Measurements from ENCODE around the gene TXNDC17. TPM values are rescaled to one million over a fixed set of nuclear protein-coding genes. Genes with fewer than 3 reads are reported as not detected.

Gene TXNDC17
- total and polyA plus RNA-seq, 7 donors = 37.3 to 703 (median 152) TPM

DNA sequence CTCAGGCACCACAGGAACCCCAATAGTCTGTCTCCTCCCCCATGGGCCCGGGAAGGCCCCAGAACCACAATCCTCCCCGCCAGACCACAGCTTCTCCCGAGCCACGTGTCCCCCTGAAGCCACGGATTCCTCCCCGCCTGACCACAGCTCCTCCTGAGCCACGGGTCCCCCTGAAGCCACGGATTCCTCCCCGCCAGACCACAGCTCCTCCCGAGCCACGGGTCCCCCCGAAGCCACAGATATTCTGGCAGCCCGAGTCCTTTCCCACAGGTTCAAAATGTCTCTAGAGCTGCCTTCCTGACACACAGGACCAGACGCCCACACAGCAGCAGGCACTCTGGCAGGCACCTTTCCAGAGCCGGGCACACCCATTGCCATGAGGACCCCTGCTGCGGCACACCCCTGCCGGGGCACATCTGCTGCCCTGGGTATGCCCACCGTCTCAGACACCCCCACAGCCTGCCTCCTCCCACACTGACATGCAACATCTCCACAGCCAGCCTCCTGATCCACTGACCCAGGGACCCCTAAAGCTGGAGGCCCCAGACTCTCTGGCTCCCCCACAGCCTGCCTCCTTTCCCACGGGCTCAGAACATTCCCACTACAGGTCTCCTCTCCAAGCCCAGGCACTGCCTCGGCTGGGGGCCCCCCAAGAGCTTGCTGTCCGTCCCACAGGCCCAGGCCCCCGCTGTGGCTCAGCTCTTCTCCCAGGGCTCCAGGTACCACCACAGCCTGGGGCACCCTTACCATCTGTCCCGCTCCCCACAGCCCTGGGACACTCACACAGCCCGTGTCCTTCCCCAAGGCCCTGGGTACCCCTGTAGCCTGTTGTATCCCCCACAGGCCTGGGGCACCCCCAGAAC is 2.6 kb upstream of the TXNDC17 start:
- Histone ChIP-seq H3K27me3 (no peaks in the 10 kb centered on the region), H3K9me3 (no peaks in the 10 kb centered on the region), H3K27ac (no peak overlapping the region), H3K36me3 (peaks cover 0 to 29% (median 10%) of the 10 kb centered on the region in 4 donors), H3K4me1 (peaks cover 0 to 39% (median 32%) of the 10 kb centered on the region in 4 donors), H3K4me3 (no peak overlapping the region)
- DNase-seq = no peak
- TF ChIP-seq POLR2A (IDR thresholded peaks at IDR 0.05) (no peak), POLR2AphosphoS5 (IDR thresholded peaks at IDR 0.05) (no peak), EP300 (IDR thresholded peaks at IDR 0.05) (no peak)
- TF ChIP-seq, protein P1, sequence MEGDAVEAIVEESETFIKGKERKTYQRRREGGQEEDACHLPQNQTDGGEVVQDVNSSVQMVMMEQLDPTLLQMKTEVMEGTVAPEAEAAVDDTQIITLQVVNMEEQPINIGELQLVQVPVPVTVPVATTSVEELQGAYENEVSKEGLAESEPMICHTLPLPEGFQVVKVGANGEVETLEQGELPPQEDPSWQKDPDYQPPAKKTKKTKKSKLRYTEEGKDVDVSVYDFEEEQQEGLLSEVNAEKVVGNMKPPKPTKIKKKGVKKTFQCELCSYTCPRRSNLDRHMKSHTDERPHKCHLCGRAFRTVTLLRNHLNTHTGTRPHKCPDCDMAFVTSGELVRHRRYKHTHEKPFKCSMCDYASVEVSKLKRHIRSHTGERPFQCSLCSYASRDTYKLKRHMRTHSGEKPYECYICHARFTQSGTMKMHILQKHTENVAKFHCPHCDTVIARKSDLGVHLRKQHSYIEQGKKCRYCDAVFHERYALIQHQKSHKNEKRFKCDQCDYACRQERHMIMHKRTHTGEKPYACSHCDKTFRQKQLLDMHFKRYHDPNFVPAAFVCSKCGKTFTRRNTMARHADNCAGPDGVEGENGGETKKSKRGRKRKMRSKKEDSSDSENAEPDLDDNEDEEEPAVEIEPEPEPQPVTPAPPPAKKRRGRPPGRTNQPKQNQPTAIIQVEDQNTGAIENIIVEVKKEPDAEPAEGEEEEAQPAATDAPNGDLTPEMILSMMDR (IDR thresholded peaks at IDR 0.05) = no peak
- intact Hi-C loops (cut with DNase I) = no loop called here
- 70 to 81% methylated on average over 24 of the region's 24 CpGs for WGBS, 2 donors

DNA sequence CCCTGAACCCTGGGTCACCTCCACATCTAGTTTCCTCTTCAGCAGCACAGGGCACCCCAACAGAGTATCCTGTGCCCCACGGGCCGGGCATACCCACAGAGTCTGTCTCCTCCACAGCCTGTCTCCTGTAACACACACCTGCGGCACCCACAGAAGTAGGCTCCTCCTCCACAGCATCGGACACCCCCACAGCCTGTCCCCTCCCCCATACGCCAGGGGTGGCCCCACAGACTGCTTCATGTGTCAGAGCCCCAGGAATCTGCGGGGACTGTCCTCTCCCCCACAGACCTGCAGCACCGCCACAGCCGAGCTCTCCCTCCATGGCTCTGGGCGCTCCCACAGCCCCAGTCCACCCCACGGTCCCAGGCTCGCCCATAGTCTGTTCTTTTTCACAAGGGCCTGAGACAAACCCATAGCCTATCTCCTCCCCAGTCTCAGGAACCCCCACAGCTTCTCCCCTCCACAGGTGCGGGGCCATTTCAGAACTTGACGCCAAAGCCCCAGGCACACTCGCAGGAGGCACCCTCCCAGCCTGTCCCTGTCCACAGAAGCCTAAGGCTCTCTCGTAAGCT is 1.8 kb upstream of the TXNDC17 start:
- peak overlapping the region; percentile 71 to 84 (median 80) for H3K4me3 ChIP-seq
- H3K4me1 ChIP-seq = peaks cover 0 to 39% (median 32%) of the 10 kb centered on the region in 4 donors
- TF ChIP-seq POLR2A (IDR thresholded peaks at IDR 0.05) = no peak
- TF ChIP-seq POLR2AphosphoS5 (IDR thresholded peaks at IDR 0.05) = no peak
- H3K9me3 ChIP-seq = no peaks in the 10 kb centered on the region
- peak overlapping the region in 2 of 4 donors; percentile 80 to 86 for H3K27ac ChIP-seq
- H3K27me3 ChIP-seq = no peaks in the 10 kb centered on the region
- 25 to 48% methylated on average over 15 of the region's 15 CpGs for WGBS, 2 donors
- intact Hi-C loops (cut with DNase I) = no loop called here
- DNase-seq = no peak
- peaks cover 0 to 26% (median 6%) of the 10 kb centered on the region in 4 donors for H3K36me3 ChIP-seq

DNA sequence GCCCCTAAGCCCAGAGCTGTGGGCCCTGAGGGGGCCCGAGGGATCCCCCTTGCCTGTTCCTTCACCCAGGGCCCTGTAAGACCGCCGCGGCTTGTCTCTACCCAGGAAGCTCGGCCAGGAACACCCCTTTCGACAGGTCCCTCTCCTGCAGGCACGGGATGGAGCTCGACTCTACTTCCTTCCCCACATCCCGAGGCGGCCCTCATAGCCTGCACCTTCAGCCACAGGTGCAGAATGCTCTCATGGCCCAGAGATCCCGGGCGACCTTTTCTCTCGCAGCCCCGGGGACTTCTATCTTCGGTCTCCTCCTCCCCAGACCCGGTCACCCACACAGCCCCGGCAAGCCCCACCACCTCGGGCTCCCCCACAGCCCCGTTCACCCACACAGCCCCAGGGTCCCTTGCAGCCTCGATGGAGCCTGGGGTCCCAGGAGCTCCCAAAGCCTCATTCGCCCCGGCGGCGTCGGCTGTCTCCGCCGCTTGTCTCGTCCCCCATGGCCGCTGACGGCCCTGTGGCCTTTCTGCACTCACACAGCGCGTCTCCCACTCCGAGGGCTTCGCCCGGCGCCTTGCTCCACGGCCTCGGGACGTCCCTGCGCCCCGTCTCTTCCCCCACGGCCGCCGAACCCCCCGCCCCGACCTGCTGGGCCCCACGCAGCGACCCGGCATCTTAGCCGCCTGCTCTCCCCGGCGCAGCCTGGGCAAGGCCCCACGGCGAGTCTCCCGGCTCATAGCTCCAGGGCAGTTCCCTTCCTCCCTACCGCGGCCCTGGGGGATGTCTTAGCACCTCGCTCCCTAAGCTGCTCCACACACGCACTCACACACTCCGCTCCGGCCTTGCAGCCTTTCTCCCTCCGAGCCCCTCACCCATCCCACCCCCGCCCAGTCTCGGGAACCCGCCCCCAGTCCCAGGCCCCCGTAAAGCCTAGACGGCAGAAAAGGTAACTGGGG is 999 bp upstream of the TXNDC17 start:
- intact Hi-C loops (cut with DNase I) = loop anchor here (5.0 to 10.0 kb wide), 2 partner anchors 168 to 765 kb away; partner anchors contain the start of genes NLGN2 and TMEM256
- peak; percentile 71 for DNase-seq
- no peaks in the 10 kb centered on the region for H3K9me3 ChIP-seq
- H3K27me3 ChIP-seq = no peaks in the 10 kb centered on the region
- peaks cover 0 to 39% (median 32%) of the 10 kb centered on the region in 4 donors for H3K4me1 ChIP-seq
- 1% methylated on average over 67 of the region's 67 CpGs for WGBS, 2 donors
- H3K4me3 ChIP-seq = peak overlapping the region; percentile 71 to 84 (median 80)
- TF ChIP-seq, protein P1 (IDR thresholded peaks at IDR 0.05) = no peak
- TF ChIP-seq POLR2A (IDR thresholded peaks at IDR 0.05) (no peak), EP300 (IDR thresholded peaks at IDR 0.05) (no peak), POLR2AphosphoS5 (IDR thresholded peaks at IDR 0.05) (no peak)
- H3K36me3 ChIP-seq = peaks cover 0 to 26% (median 8%) of the 10 kb centered on the region in 4 donors
- H3K27ac ChIP-seq = peak overlapping the region; percentile 80 to 88 (median 85)

DNA sequence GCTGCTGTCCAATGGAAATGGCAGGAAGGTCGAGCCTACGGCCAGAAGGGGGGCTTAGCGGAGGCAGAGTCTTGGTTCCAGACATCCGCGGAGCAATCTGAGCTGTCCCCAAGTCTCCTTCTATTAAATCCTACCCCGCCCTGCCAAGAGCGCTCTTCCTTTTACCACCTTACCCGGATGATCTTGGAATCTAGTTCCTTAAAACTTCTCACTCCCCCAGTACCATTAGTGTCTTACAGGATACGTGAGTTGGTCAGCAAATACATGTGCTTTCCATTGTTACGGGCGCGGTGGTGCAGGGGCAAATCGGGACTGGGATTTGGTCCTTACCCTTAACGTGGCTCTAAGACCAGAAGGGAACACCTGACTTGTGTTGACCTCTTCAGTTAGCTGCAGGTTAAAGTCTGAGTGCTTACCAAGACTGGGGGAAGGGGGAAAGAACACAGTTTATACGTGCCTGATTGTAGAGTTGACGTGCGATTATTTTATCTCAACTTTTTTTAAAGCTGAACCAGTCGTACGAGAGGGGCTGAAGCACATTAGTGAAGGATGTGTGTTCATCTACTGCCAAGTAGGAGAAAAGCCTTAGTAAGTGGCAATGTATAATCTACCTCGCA is 495 bp downstream of the TXNDC17 start:
- peaks cover 0 to 39% (median 32%) of the 10 kb centered on the region in 4 donors for H3K4me1 ChIP-seq
- intact Hi-C loops (cut with DNase I) = loop anchor here (5.0 to 10.0 kb wide), 2 partner anchors 169 to 763 kb away; partner anchors contain the start of genes NLGN2 and TMEM256
- peak overlapping the region; percentile 80 to 88 (median 85) for H3K27ac ChIP-seq
- peak overlapping the region; percentile 71 to 84 (median 80) for H3K4me3 ChIP-seq
- peaks cover 0 to 38% (median 11%) of the 10 kb centered on the region in 4 donors for H3K36me3 ChIP-seq
- 2 to 5% methylated on average over 20 of the region's 20 CpGs for WGBS, 2 donors
- TF ChIP-seq POLR2AphosphoS5 (IDR thresholded peaks at IDR 0.05) (no peak), EP300 (IDR thresholded peaks at IDR 0.05) (no peak), POLR2A (IDR thresholded peaks at IDR 0.05) (no peak)
- TF ChIP-seq, protein P1 (IDR thresholded peaks at IDR 0.05) = no peak
- no peaks in the 10 kb centered on the region for H3K27me3 ChIP-seq
- no peak for DNase-seq
- no peaks in the 10 kb centered on the region for H3K9me3 ChIP-seq

Data from sigmoid colon (tissue), 7 donors.